GM12891 (cell line): ENCODE data around the gene SARDH.

Source experiments
- POLR2A ChIP-seq: IDR thresholded peaks from 2 replicates; pipeline ENCODE4 v1.6.1; 2011; ENCODE audit warnings: low read depth, low read length, control low read depth
- POLR2AphosphoS5 ChIP-seq: IDR thresholded peaks from 2 replicates; pipeline ENCODE4 v1.6.1; 2011; ENCODE audit warnings: low read depth, low read length, control low read depth
- SPI1 ChIP-seq: IDR thresholded peaks from 2 replicates; pipeline ENCODE4 v1.6.1; 2011; ENCODE audit warnings: low read depth, low read length, control low read depth

DNA sequence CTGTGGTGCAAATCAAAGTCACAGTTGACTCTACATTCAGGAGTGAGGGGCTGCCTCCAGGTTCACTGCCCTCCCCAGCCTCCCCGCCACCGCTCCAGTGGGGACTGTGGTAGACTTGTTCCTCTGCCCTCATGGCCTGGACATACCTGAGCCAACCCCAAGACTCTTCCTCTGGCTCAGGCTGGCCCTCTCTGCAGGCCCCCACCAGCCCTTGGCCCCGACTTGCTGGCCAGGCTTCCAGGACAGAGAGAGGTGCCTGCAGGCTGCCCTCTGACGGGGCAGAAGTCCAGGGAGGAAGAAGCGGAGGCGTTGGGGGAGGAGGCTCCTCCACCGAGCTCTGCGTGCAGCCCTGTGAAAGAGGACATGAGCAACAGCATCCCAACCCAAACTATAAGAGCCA is 2.8 kb upstream of the SARDH start:
- TF ChIP-seq POLR2AphosphoS5 (no peak), POLR2A (no peak), SPI1 (no peak)
